Medulla oblongata (tissue), 1 donor: ENCODE results near the gene MAP2K5.
A peak's percentile ranks its signal among the peaks of the same experiment; 100 is the strongest.

ENCODE experiments used
- DNase-seq: peaks from one replicate; pipeline ENCODE4 v3.0.0-alpha.2; 2015; ENCODE audit errors: extremely low spot score

Gene MAP2K5

GRCh38 chr15:67782691-67782991, 240.1 kb downstream of the MAP2K5 start:
- DNase-seq = no peak

GRCh38 chr15:67783303-67783702, 240.8 kb downstream of the MAP2K5 start:
- no peak for DNase-seq

GRCh38 chr15:67784090-67784781, 241.7 kb downstream of the MAP2K5 start:
- no peak for DNase-seq

- no peak for DNase-seq
These were observed 242.4 kb downstream of the MAP2K5 start for GRCh38 chr15:67784856-67785430.

GRCh38 chr15:67785431-67785830, 242.9 kb downstream of the MAP2K5 start:
- no peak for DNase-seq

GRCh38 chr15:67786646-67787045, 244.1 kb downstream of the MAP2K5 start:
- DNase-seq = no peak

- DNase-seq = no peak
These were observed 246.5 kb downstream of the MAP2K5 start for GRCh38 chr15:67788986-67789385.

GRCh38 chr15:67790610-67791319, 248.3 kb downstream of the MAP2K5 start:
- DNase-seq = no peak

GRCh38 chr15:67792250-67792942, 249.9 kb downstream of the MAP2K5 start:
- DNase-seq = no peak

GRCh38 chr15:67794832-67795574, 252.5 kb downstream of the MAP2K5 start:
- DNase-seq = no peak

GRCh38 chr15:67796196-67797127, 254.0 kb downstream of the MAP2K5 start:
- no peak for DNase-seq

GRCh38 chr15:67799801-67800205, 257.3 kb downstream of the MAP2K5 start:
- DNase-seq = no peak

GRCh38 chr15:67801142-67801541, 258.6 kb downstream of the MAP2K5 start:
- no peak for DNase-seq

- DNase-seq = no peak
These were observed 259.7 kb downstream of the MAP2K5 start for GRCh38 chr15:67801926-67802914.

GRCh38 chr15:67803299-67803698, 260.8 kb downstream of the MAP2K5 start:
- no peak for DNase-seq

GRCh38 chr15:67803996-67804843, 261.7 kb downstream of the MAP2K5 start:
- peak; percentile 5 for DNase-seq

- DNase-seq = no peak
These were observed 262.6 kb downstream of the MAP2K5 start for GRCh38 chr15:67805008-67805665.
